Suprapubic skin (tissue), 4 donors: ENCODE data around the gene METAP2.

ENCODE experiments used
- CTCF ChIP-seq, 2 donors: fragments of 200-600 bp in 1 of 2; fragments of 450-650 bp in 1 of 2; sonication (generic) in 1 of 2; IDR thresholded peaks; one replicate each; pipeline ENCODE4 v1.5.1; 2016 to 2019; ENCODE audit warnings: antibody characterized with exemption in 2 of 2, mild to moderate bottlenecking in 1 of 2, moderate library complexity in 1 of 2
- POLR2A ChIP-seq, 2 donors: fragments of 450-650 bp; IDR thresholded peaks; one replicate each; pipeline ENCODE4 v1.6.1; 2017; ENCODE audit warnings: antibody characterized with exemption in 2 of 2, mild to moderate bottlenecking in 2 of 2, moderate library complexity in 2 of 2
- POLR2AphosphoS5 ChIP-seq, 3 donors: sonication (generic); formaldehyde crosslinking; IDR thresholded peaks; one replicate each; pipeline ENCODE4 v1.6.1; 2017; ENCODE audit warnings: antibody characterized with exemption in 3 of 3

GRCh38 chr12:95429172-95429510 lies 44.8 kb upstream of the METAP2 start:
- TF ChIP-seq CTCF (IDR thresholded peaks at IDR 0.05) (no peak), POLR2A (IDR thresholded peaks at IDR 0.05) (no peak), POLR2AphosphoS5 (IDR thresholded peaks at IDR 0.05) (no peak)
